T-cell (primary cell): ENCODE results near the gene TTC13. TPM values are rescaled to one million over a fixed set of nuclear protein-coding genes. Genes with fewer than 3 reads are reported as not detected.

Source experiments
- ATAC-seq, 4 experiments: fragments of 200-7000 bp in 3 of 4; fragments of 150-1000 bp in 1 of 4; cut with Tn5 transposase; replicated peaks in 1 of 4; 1 replicate in 3 of 4; 2 replicates in 1 of 4; pipeline ENCODE4 v1.10.0; 2021; ENCODE audit warnings: moderate library complexity in 3 of 4, mild to moderate bottlenecking in 2 of 4, moderate number of reproducible peaks in 1 of 4
- CTCF ChIA-PET, 2 donors: fragments of 300-600 bp; sonication (Branson Sonifier 250); formaldehyde crosslinking; loops; one replicate each; lab custom pipeline; 2022; ENCODE audit warnings: antibody characterized with exemption in 2 of 2; lab: Charles Lee
- POLR2A ChIA-PET, 2 donors: fragments of 300-600 bp; sonication (Branson Sonifier 250); formaldehyde crosslinking; loops; one replicate each; lab custom pipeline; 2022; ENCODE audit warnings: antibody characterized with exemption in 2 of 2; lab: Charles Lee
- DNase-seq, 35 experiments: peaks; one replicate each; pipeline versions ENCODE4 v3.0.0 to v3.0.0-alpha.2; 2013 to 2023
- H3K27ac ChIP-seq: one replicate; pipeline ENCODE4 v1.5.1; 2013; ENCODE audit warnings: low read length
- H3K27me3 ChIP-seq, 2 experiments: replicated peaks in 1 of 2; 1 replicate in 1 of 2; 2 replicates in 1 of 2; pipeline versions ENCODE4 v1.6.1 to v1.7.0; 2013; ENCODE audit warnings: low read length in 1 of 2, mixed read lengths in 1 of 2; ENCODE audit not compliant: control insufficient read depth in 2 of 2, insufficient read depth in 2 of 2; ENCODE audit errors: extremely low read depth in 1 of 2
- H3K36me3 ChIP-seq, 2 donors: 1 replicate in 1 of 2; 2 replicates in 1 of 2; pipeline versions ENCODE4 v1.6.1 to v1.7.0; 2013; ENCODE audit warnings: low read length in 1 of 2; ENCODE audit not compliant: control insufficient read depth in 2 of 2, insufficient read depth in 1 of 2; ENCODE audit errors: extremely low read depth in 1 of 2
- H3K4me1 ChIP-seq, 2 experiments: 1 replicate in 1 of 2; 2 replicates in 1 of 2; pipeline versions ENCODE4 v1.6.1 to v1.7.0; 2013; ENCODE audit warnings: low read length in 2 of 2, mixed read lengths in 1 of 2; ENCODE audit not compliant: insufficient read depth in 2 of 2, control insufficient read depth in 1 of 2; ENCODE audit errors: extremely low read depth in 1 of 2
- H3K4me3 ChIP-seq, 2 donors: 1 replicate in 1 of 2; 2 replicates in 1 of 2; pipeline versions ENCODE4 v1.5.1 to v1.7.0; 2013; ENCODE audit warnings: mild to moderate bottlenecking in 2 of 2, low read length in 1 of 2, moderate library complexity in 1 of 2; ENCODE audit not compliant: control insufficient read depth in 1 of 2; ENCODE audit errors: extremely low read depth in 1 of 2
- H3K9me3 ChIP-seq: 2 replicates; pipeline ENCODE4 v1.7.0; 2013
- H3K27ac Mint-ChIP-seq, 2 donors: one replicate each; pipeline ENCODE4 v1.8.0; 2020 to 2021; ENCODE audit warnings: mild to moderate bottlenecking in 2 of 2, mixed read lengths in 2 of 2
- H3K27me3 Mint-ChIP-seq, 2 donors: one replicate each; pipeline ENCODE4 v1.8.0; 2021 to 2022; ENCODE audit warnings: mixed read lengths in 2 of 2
- H3K36me3 Mint-ChIP-seq: one replicate; pipeline ENCODE4 v1.8.0; 2021; ENCODE audit warnings: mixed read lengths
- H3K4me1 Mint-ChIP-seq, 3 donors: one replicate each; pipeline ENCODE4 v1.8.0; 2020 to 2022; ENCODE audit warnings: mixed read lengths in 3 of 3, mild to moderate bottlenecking in 1 of 3
- H3K4me3 Mint-ChIP-seq, 3 donors: one replicate each; pipeline ENCODE4 v1.8.0; 2020 to 2022; ENCODE audit warnings: mild to moderate bottlenecking in 3 of 3, mixed read lengths in 3 of 3, moderate library complexity in 3 of 3
- H3K9me3 Mint-ChIP-seq, 3 donors: one replicate each; pipeline ENCODE4 v1.8.0; 2020 to 2022; ENCODE audit warnings: mixed read lengths in 3 of 3
- WGBS: methylation state at CpG from one replicate; pipeline ENCODE4 v1.1.5; 2013; ENCODE audit warnings: missing lambda C conversion rate; ENCODE audit not compliant: insufficient coverage; 5-methylcytosine and 5-hydroxymethylcytosine counted together
- total RNA-seq, 35 experiments: library from RNA in 6 of 35; stranded (reverse) in 6 of 35; fragments of 120-200 nt in 1 of 35; gene quantifications; one replicate each; pipeline versions ENCODE4 v1.2.1 to v1.2.4 and lab custom pipeline; 2013 to 2026

The TTC13 gene
- total RNA-seq, 5 donors from 2014 or later (not counting 1 experiment from before 2014, with no cell fraction given), result 39.7 to 44.9 (median 42.2) TPM

GRCh38 chr1:230976825-230977747 is 1.6 kb downstream of the TTC13 start:
- ATAC-seq (peak in 3 of 4 experiments; percentile 3 to 37 (median 5)), DNase-seq (peak in 34 of 35 experiments; percentile 9 to 80 (median 34))
- Mint-ChIP-seq H3K27ac (peak overlapping the region; percentile 95 to 98), H3K27me3 (no peaks in the 10 kb centered on the region), H3K36me3 (peaks cover 9% of the 10 kb centered on the region), H3K4me3 (peak overlapping the region in 2 of 3 donors; percentile 92 to 95), H3K9me3 (no peaks in the 10 kb centered on the region), H3K4me1 (peaks cover 51 to 55% (median 54%) of the 10 kb centered on the region in 3 donors)
- Histone ChIP-seq H3K36me3 (peaks cover 0 to 13% of the 10 kb centered on the region in 2 donors), H3K27ac (peak overlapping the region; percentile 66), H3K9me3 (no peaks in the 10 kb centered on the region), H3K27me3 (no peaks in the 10 kb centered on the region), H3K4me3 (peak overlapping the region; percentile 73 to 77), H3K4me1 (peaks cover 60% of the 10 kb centered on the region in 2 experiments)
- 12% methylated on average over 5 of the region's 14 CpGs for WGBS
- POLR2A ChIA-PET, result interaction anchor here in 1 of 2 donors (0.7 kb wide), 1 partner anchor 43 kb away, joined by 4 read pairs; no protein-coding TSS in a partner anchor
- CTCF ChIA-PET, result interaction anchor here in 1 of 2 donors (0.6 to 0.7 kb wide), 3 partner anchors 8 to 1162 kb away, joined by 3 read pairs; no protein-coding TSS in a partner anchor

- POLR2A ChIA-PET, result no interaction called here
- Mint-ChIP-seq H3K4me3 (peak overlapping the region in 2 of 3 donors; percentile 25 to 49), H3K9me3 (no peaks in the 10 kb centered on the region), H3K36me3 (peaks cover 9% of the 10 kb centered on the region), H3K4me1 (peaks cover 58 to 62% (median 62%) of the 10 kb centered on the region in 3 donors), H3K27me3 (no peaks in the 10 kb centered on the region), H3K27ac (peak overlapping the region; percentile 54 to 95)
- DNase-seq (peak in 1 of 35 experiments; percentile 4), ATAC-seq (no peak)
- 80% methylated on average over 1 of the region's 4 CpGs for WGBS
- Histone ChIP-seq H3K4me3 (no peak overlapping the region), H3K4me1 (peaks cover 65 to 66% of the 10 kb centered on the region in 2 experiments), H3K27me3 (no peaks in the 10 kb centered on the region), H3K36me3 (peaks cover 0 to 13% of the 10 kb centered on the region in 2 donors), H3K9me3 (no peaks in the 10 kb centered on the region), H3K27ac (no peak overlapping the region)
- CTCF ChIA-PET, result interaction anchor here in 1 of 2 donors (0.6 kb wide), 1 partner anchor 19 kb away, joined by 3 read pairs; no protein-coding TSS in a partner anchor
Observed at GRCh38 chr1:230976360-230976759, 2.3 kb downstream of the TTC13 start.

- H3K4me1 Mint-ChIP-seq, result peaks cover 59 to 64% (median 63%) of the 10 kb centered on the region in 3 donors
- H3K9me3 Mint-ChIP-seq, result no peaks in the 10 kb centered on the region
- no peak overlapping the region for H3K27ac ChIP-seq
- H3K9me3 ChIP-seq, result no peaks in the 10 kb centered on the region
- H3K4me3 Mint-ChIP-seq, result no peak overlapping the region
- ATAC-seq (no peak), DNase-seq (no peak)
- peaks cover 64 to 68% of the 10 kb centered on the region in 2 experiments for H3K4me1 ChIP-seq
- POLR2A ChIA-PET, result no interaction called here
- H3K36me3 ChIP-seq, result peaks cover 0 to 13% of the 10 kb centered on the region in 2 donors
- H3K27me3 ChIP-seq, result no peaks in the 10 kb centered on the region
- peaks cover 9% of the 10 kb centered on the region for H3K36me3 Mint-ChIP-seq
- WGBS, result 100% methylated on average over 1 of the region's 3 CpGs
- no peak overlapping the region for H3K4me3 ChIP-seq
- H3K27me3 Mint-ChIP-seq, result no peaks in the 10 kb centered on the region
- H3K27ac Mint-ChIP-seq, result peak overlapping the region; percentile 5 to 95
- CTCF ChIA-PET, result no interaction called here
Observed at GRCh38 chr1:230975636-230976035, 3.0 kb downstream of the TTC13 start.

- H3K27ac ChIP-seq, result peak overlapping the region; percentile 73
- ATAC-seq (peak; percentile 90 to 92 (median 91)), DNase-seq (peak; percentile 32 to 86 (median 68))
- no peaks in the 10 kb centered on the region for H3K9me3 ChIP-seq
- CTCF ChIA-PET, result no interaction called here
- peak overlapping the region in 2 of 3 donors; percentile 47 to 70 for H3K4me3 Mint-ChIP-seq
- H3K36me3 ChIP-seq, result peaks cover 0 to 11% of the 10 kb centered on the region in 2 donors
- H3K27me3 Mint-ChIP-seq, result no peaks in the 10 kb centered on the region
- H3K4me1 Mint-ChIP-seq, result peaks cover 75 to 83% (median 83%) of the 10 kb centered on the region in 3 donors
- peaks cover 13% of the 10 kb centered on the region for H3K36me3 Mint-ChIP-seq
- no peaks in the 10 kb centered on the region for H3K27me3 ChIP-seq
- WGBS, result no CpG with 5 or more reads among the region's 1 CpG
- no peaks in the 10 kb centered on the region for H3K9me3 Mint-ChIP-seq
- H3K4me3 ChIP-seq, result no peak overlapping the region
- peaks cover 51 to 60% of the 10 kb centered on the region in 2 experiments for H3K4me1 ChIP-seq
- peak overlapping the region; percentile 68 to 87 for H3K27ac Mint-ChIP-seq
- POLR2A ChIA-PET, result interaction anchor here in 1 of 2 donors (0.6 kb wide), 2 partner anchors 16 to 376 kb away, joined by 3 read pairs; no protein-coding TSS in a partner anchor
Observed at GRCh38 chr1:230972855-230973271, 5.8 kb downstream of the TTC13 start.

GRCh38 chr1:230971771-230972170 is 6.9 kb downstream of the TTC13 start:
- Histone ChIP-seq H3K27me3 (no peaks in the 10 kb centered on the region), H3K9me3 (no peaks in the 10 kb centered on the region), H3K36me3 (peaks cover 0 to 13% of the 10 kb centered on the region in 2 donors), H3K27ac (peak overlapping the region; percentile 73), H3K4me1 (peaks cover 43 to 50% of the 10 kb centered on the region in 2 experiments), H3K4me3 (no peak overlapping the region)
- DNase-seq (no peak), ATAC-seq (no peak)
- Mint-ChIP-seq H3K27ac (peak overlapping the region; percentile 12 to 87), H3K36me3 (peaks cover 13% of the 10 kb centered on the region), H3K27me3 (no peaks in the 10 kb centered on the region), H3K4me1 (peaks cover 67 to 76% (median 74%) of the 10 kb centered on the region in 3 donors), H3K9me3 (no peaks in the 10 kb centered on the region), H3K4me3 (peak overlapping the region in 1 of 3 donors; percentile 70)
- ChIA-PET POLR2A (no interaction called here), CTCF (interaction anchor here in 1 of 2 donors (0.7 kb wide), 1 partner anchor 13 kb away, joined by 4 read pairs; no protein-coding TSS in a partner anchor)

- H3K4me1 ChIP-seq, result peaks cover 32 to 37% of the 10 kb centered on the region in 2 experiments
- POLR2A ChIA-PET, result interaction anchor here in 1 of 2 donors (0.5 kb wide), 1 partner anchor 272 kb away, joined by 3 read pairs; no protein-coding TSS in a partner anchor
- DNase-seq, result no peak
- Mint-ChIP-seq H3K4me3 (no peak overlapping the region), H3K9me3 (no peaks in the 10 kb centered on the region), H3K27ac (peak overlapping the region in 1 of 2 donors; percentile 59), H3K36me3 (peaks cover 4% of the 10 kb centered on the region), H3K4me1 (peaks cover 57 to 66% (median 63%) of the 10 kb centered on the region in 3 donors), H3K27me3 (no peaks in the 10 kb centered on the region)
- ATAC-seq, result no peak
- CTCF ChIA-PET, result no interaction called here
- H3K9me3 ChIP-seq, result no peaks in the 10 kb centered on the region
- no peak overlapping the region for H3K27ac ChIP-seq
- peaks cover 0 to 2% of the 10 kb centered on the region in 2 donors for H3K36me3 ChIP-seq
- H3K4me3 ChIP-seq, result no peak overlapping the region
- WGBS, result 100% methylated on average over 1 of the region's 5 CpGs
- H3K27me3 ChIP-seq, result no peaks in the 10 kb centered on the region
Observed at GRCh38 chr1:230970432-230970831, 8.2 kb downstream of the TTC13 start.
